Activated CD4-positive, alpha-beta T cell treated with anti-CD3 and anti-CD28 coated beads for 36 hours (primary cell): ENCODE measurements around the gene C10orf71. TPM values are rescaled to one million over a fixed set of nuclear protein-coding genes. Genes with fewer than 3 reads are reported as not detected.

Experiments
- ATAC-seq: fragments of 200-7000 bp; cut with Tn5 transposase; one replicate; pipeline ENCODE4 v1.10.0; 2021; ENCODE audit warnings: mild to moderate bottlenecking, moderate library complexity
- CTCF ChIA-PET: fragments of 350-600 bp; sonication (Branson Sonifier 250); formaldehyde crosslinking; loops from one replicate; lab custom pipeline; 2021; ENCODE audit warnings: antibody characterized with exemption; lab: Charles Lee
- POLR2A ChIA-PET: fragments of 350-600 bp; sonication (Branson Sonifier 250); formaldehyde crosslinking; loops from one replicate; lab custom pipeline; 2021; ENCODE audit warnings: antibody characterized with exemption, inconsistent platforms; lab: Charles Lee
- DNase-seq: peaks from one replicate; pipeline ENCODE4 v3.0.0-alpha.2; 2020
- H3K27ac Mint-ChIP-seq: one replicate; pipeline ENCODE4 v1.8.0; 2021; ENCODE audit warnings: mixed read lengths
- H3K27me3 Mint-ChIP-seq: one replicate; pipeline ENCODE4 v1.8.0; 2021; ENCODE audit warnings: mixed read lengths
- H3K36me3 Mint-ChIP-seq: one replicate; pipeline ENCODE4 v1.8.0; 2021; ENCODE audit warnings: low read depth, mixed read lengths
- H3K4me1 Mint-ChIP-seq: one replicate; pipeline ENCODE4 v1.8.0; 2021; ENCODE audit warnings: mixed read lengths
- H3K4me3 Mint-ChIP-seq: one replicate; pipeline ENCODE4 v1.8.0; 2021; ENCODE audit warnings: mild to moderate bottlenecking, moderate library complexity, mixed read lengths
- H3K9me3 Mint-ChIP-seq: one replicate; pipeline ENCODE4 v1.8.0; 2021; ENCODE audit warnings: low read depth, mixed read lengths
- intact Hi-C, 2 experiments: fragments of 100-400 bp; cut with DNase I in 1 of 2; cut with micrococcal nuclease in 1 of 2; formaldehyde crosslinking; loops; one replicate each; pipeline versions ENCODE4 v1.14.2 to v1.15.1; 2022 to 2024; cut with DNase I, micrococcal nuclease
- total RNA-seq, 2 experiments: library from RNA; stranded (reverse); gene quantifications; one replicate each; pipeline ENCODE4 v1.2.3, GENCODE V29; 2021

C10orf71 gene
- total RNA-seq, 2 experiments from 2014 or later: not detected

- Mint-ChIP-seq H3K4me3 (no peak overlapping the region), H3K9me3 (no peaks in the 10 kb centered on the region), H3K36me3 (no peaks in the 10 kb centered on the region), H3K27ac (no peak overlapping the region), H3K4me1 (no peaks in the 10 kb centered on the region), H3K27me3 (peaks cover 7% of the 10 kb centered on the region)
- no peak for DNase-seq
- ChIA-PET POLR2A (no interaction called here), CTCF (no interaction called here)
- intact Hi-C loops: loop anchor here in 1 of 2 experiments (10.0 kb wide), 1 partner anchor 302 kb away; no protein-coding TSS in a partner anchor
- no peak for ATAC-seq
Measured at GRCh38 chr10:49286686-49287085, 12.3 kb upstream of the C10orf71 start.

DNA sequence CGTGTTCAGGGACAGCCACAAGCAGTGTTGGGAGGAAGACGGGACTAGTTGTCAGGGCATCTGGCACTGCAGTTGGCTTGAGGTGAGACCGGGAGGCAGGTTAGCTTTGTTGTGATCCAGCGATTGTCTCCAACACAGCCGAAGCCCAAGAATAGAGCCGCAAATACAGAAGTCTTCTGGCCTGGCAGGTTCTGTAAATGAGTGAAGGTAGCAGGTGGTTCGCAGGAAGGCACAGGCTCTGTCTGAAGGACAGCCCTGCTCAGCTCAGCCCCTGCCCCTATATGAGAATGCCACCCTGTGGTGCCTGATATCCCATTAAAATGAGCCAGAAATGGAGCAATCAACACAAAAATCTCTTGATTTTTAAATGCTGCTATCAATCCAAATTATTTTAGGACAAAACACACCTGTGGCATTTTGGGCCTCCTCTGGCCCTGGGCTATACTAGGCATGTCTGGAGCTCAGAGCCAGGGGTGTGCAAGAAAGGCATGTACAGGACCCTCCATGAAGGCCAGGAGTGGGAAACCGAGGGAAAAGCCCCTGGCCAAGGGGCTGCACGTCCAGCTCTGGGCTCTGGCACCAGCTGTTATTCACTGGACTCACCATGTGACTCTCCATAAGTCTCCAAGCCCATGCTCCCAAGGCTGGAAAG is 11.2 kb upstream of the C10orf71 start:
- ATAC-seq: no peak
- Mint-ChIP-seq H3K4me3 (no peak overlapping the region), H3K27ac (no peak overlapping the region), H3K9me3 (no peaks in the 10 kb centered on the region), H3K36me3 (no peaks in the 10 kb centered on the region), H3K4me1 (no peaks in the 10 kb centered on the region), H3K27me3 (peaks cover 8% of the 10 kb centered on the region)
- DNase-seq: no peak
- POLR2A ChIA-PET: no interaction called here
- intact Hi-C loops: loop anchor here in 1 of 2 experiments (10.0 kb wide), 1 partner anchor 303 kb away; no protein-coding TSS in a partner anchor
- CTCF ChIA-PET: no interaction called here

GRCh38 chr10:49288341-49289065 is 10.5 kb upstream of the C10orf71 start:
- no peak for DNase-seq
- no peak for ATAC-seq
- POLR2A ChIA-PET: interaction anchor here (0.7 kb wide), 1 partner anchor 42 kb away, joined by 3 read pairs; no protein-coding TSS in a partner anchor
- Mint-ChIP-seq H3K9me3 (no peaks in the 10 kb centered on the region), H3K4me3 (no peak overlapping the region), H3K27me3 (peaks cover 8% of the 10 kb centered on the region), H3K27ac (no peak overlapping the region), H3K4me1 (no peaks in the 10 kb centered on the region), H3K36me3 (no peaks in the 10 kb centered on the region)
- CTCF ChIA-PET: no interaction called here
- intact Hi-C loops: loop anchor here in 1 of 2 experiments (10.0 kb wide), 1 partner anchor 304 kb away; no protein-coding TSS in a partner anchor

DNA sequence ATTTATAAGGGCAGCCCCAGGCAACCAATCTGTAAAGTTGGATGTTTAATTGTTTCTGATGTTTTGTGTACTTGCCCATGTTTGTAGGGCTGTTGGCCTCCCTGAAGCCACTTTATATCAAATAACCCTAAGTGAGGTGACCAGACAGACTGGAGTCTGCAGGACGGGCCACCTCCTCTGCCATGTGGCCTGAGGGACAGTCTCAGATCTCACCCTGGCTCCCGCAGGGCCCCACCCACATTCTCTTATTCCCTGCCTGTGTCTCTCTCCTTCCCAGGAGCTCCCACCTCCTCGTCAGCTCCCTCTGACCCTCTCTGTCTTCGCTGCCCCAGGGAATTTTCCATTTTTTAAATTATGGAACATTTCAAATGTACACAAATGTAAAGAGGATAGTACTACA is 9.5 kb upstream of the C10orf71 start:
- Mint-ChIP-seq H3K9me3 (no peaks in the 10 kb centered on the region), H3K4me3 (no peak overlapping the region), H3K27ac (no peak overlapping the region), H3K36me3 (no peaks in the 10 kb centered on the region), H3K27me3 (peaks cover 8% of the 10 kb centered on the region), H3K4me1 (no peaks in the 10 kb centered on the region)
- ATAC-seq: no peak
- POLR2A ChIA-PET: no interaction called here
- DNase-seq: no peak
- intact Hi-C loops: loop anchor here in 1 of 2 experiments (10.0 kb wide), 1 partner anchor 305 kb away; no protein-coding TSS in a partner anchor
- CTCF ChIA-PET: no interaction called here

DNA sequence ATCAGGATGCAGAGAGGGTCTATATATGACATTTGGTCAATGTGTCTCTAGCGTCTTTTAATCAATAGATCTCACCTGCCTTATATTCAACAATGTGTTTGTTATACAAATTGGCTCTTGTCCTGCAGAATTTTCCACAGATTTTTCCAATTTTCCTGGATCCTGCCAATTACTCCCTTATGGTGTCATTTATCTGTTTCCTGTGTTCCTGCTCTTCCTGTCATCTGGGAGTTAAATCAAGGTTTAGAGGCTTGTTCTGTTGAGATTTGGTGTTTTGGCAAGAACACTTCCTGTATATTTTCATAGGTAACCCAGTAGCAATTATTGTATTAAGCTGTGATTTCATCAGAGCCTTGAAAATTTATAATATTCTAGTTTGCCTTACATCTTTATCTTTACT is 8.8 kb upstream of the C10orf71 start:
- no peak overlapping the region for H3K27ac Mint-ChIP-seq
- DNase-seq (no peak), ATAC-seq (no peak)
- intact Hi-C loops: no loop called here
- ChIA-PET CTCF (no interaction called here), POLR2A (no interaction called here)
- H3K36me3 Mint-ChIP-seq: no peaks in the 10 kb centered on the region
- H3K9me3 Mint-ChIP-seq: no peaks in the 10 kb centered on the region
- H3K4me3 Mint-ChIP-seq: no peak overlapping the region
- no peaks in the 10 kb centered on the region for H3K4me1 Mint-ChIP-seq
- peaks cover 7% of the 10 kb centered on the region for H3K27me3 Mint-ChIP-seq

DNA sequence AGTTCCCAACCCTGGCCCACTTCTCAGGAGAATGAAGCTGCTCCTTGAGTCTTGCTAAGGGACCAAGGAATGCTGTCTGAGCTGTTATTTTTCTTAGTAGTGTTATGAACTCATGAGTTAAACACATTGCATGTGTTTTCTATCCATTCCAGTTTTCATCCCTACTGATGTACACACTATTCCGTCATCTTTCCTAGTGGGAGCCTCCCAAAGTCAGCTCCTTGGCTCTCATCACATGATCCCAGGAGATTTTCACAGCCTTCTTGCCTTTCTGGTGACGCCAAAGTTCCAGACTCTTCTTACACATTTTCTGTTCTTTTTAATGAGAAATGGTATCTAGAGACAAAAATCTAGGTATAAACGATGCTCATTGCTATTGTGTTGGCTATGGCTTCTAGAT is 8.4 kb upstream of the C10orf71 start:
- Mint-ChIP-seq H3K27me3 (peaks cover 6% of the 10 kb centered on the region), H3K36me3 (no peaks in the 10 kb centered on the region), H3K27ac (no peak overlapping the region), H3K9me3 (no peaks in the 10 kb centered on the region), H3K4me3 (no peak overlapping the region), H3K4me1 (no peaks in the 10 kb centered on the region)
- DNase-seq (no peak), ATAC-seq (no peak)
- ChIA-PET CTCF (no interaction called here), POLR2A (no interaction called here)
- intact Hi-C loops: no loop called here

GRCh38 chr10:49292565-49293207 is 6.3 kb upstream of the C10orf71 start:
- ChIA-PET POLR2A (no interaction called here), CTCF (no interaction called here)
- no peaks in the 10 kb centered on the region for H3K36me3 Mint-ChIP-seq
- no peaks in the 10 kb centered on the region for H3K9me3 Mint-ChIP-seq
- peaks cover 6% of the 10 kb centered on the region for H3K27me3 Mint-ChIP-seq
- ATAC-seq (no peak), DNase-seq (no peak)
- no peaks in the 10 kb centered on the region for H3K4me1 Mint-ChIP-seq
- intact Hi-C loops: no loop called here
- H3K4me3 Mint-ChIP-seq: no peak overlapping the region
- H3K27ac Mint-ChIP-seq: no peak overlapping the region

DNA sequence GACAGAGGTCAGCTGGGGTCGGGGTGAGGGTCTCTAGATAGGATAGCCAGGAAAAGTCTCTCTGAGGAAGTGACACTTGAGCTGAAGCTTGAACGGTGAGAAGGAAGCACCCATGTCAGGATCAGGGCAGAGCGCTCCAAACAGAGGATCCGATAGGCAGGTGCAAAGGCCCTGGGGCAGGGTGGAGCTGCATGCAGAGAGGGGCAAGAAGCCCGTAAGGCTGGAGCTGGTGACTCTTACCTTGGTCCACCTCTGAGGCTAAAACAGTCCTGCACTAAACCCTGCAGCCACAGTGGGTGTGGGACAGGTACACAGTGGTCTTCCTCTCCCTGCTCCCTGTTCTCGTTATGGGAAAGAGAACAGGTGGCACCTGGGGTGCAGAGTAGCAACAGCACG is 5.8 kb upstream of the C10orf71 start:
- no peak for DNase-seq
- Mint-ChIP-seq H3K27me3 (peaks cover 6% of the 10 kb centered on the region), H3K27ac (no peak overlapping the region), H3K4me3 (no peak overlapping the region), H3K9me3 (no peaks in the 10 kb centered on the region), H3K4me1 (no peaks in the 10 kb centered on the region), H3K36me3 (no peaks in the 10 kb centered on the region)
- ChIA-PET POLR2A (no interaction called here), CTCF (no interaction called here)
- no peak for ATAC-seq
- intact Hi-C loops: no loop called here

- H3K4me1 Mint-ChIP-seq: no peaks in the 10 kb centered on the region
- no peak overlapping the region for H3K27ac Mint-ChIP-seq
- ChIA-PET POLR2A (no interaction called here), CTCF (no interaction called here)
- no peaks in the 10 kb centered on the region for H3K36me3 Mint-ChIP-seq
- ATAC-seq (no peak), DNase-seq (no peak)
- H3K27me3 Mint-ChIP-seq: peaks cover 6% of the 10 kb centered on the region
- intact Hi-C loops: no loop called here
- no peak overlapping the region for H3K4me3 Mint-ChIP-seq
- H3K9me3 Mint-ChIP-seq: no peaks in the 10 kb centered on the region
Measured at GRCh38 chr10:49294731-49295130, 4.2 kb upstream of the C10orf71 start.

- no peak overlapping the region for H3K4me3 Mint-ChIP-seq
- intact Hi-C loops: no loop called here
Measured at GRCh38 chr10:49295297-49295696, 3.7 kb upstream of the C10orf71 start.

GRCh38 chr10:49296382-49296781 is 2.6 kb upstream of the C10orf71 start:
- H3K36me3 Mint-ChIP-seq: no peaks in the 10 kb centered on the region
- intact Hi-C loops: no loop called here
- H3K9me3 Mint-ChIP-seq: no peaks in the 10 kb centered on the region
- peaks cover 3% of the 10 kb centered on the region for H3K27me3 Mint-ChIP-seq
- ChIA-PET POLR2A (no interaction called here), CTCF (interaction anchor here (0.7 kb wide), 1 partner anchor 13 kb away, joined by 3 read pairs; no protein-coding TSS in a partner anchor)
- ATAC-seq (no peak), DNase-seq (no peak)
- H3K4me3 Mint-ChIP-seq: no peak overlapping the region
- H3K27ac Mint-ChIP-seq: no peak overlapping the region
- no peaks in the 10 kb centered on the region for H3K4me1 Mint-ChIP-seq

More at GRCh38 chr10:49295297-49295696, 3.7 kb upstream of the C10orf71 start:
- no peaks in the 10 kb centered on the region for H3K4me1 Mint-ChIP-seq
- no peak overlapping the region for H3K27ac Mint-ChIP-seq
- no peaks in the 10 kb centered on the region for H3K9me3 Mint-ChIP-seq
- POLR2A ChIA-PET: no interaction called here
- ATAC-seq (no peak), DNase-seq (no peak)
- peaks cover 6% of the 10 kb centered on the region for H3K27me3 Mint-ChIP-seq
- CTCF ChIA-PET: interaction anchor here (0.6 kb wide), 1 partner anchor 32 kb away, joined by 3 read pairs; no protein-coding TSS in a partner anchor
- no peaks in the 10 kb centered on the region for H3K36me3 Mint-ChIP-seq
